ENCODE data around the gene AFDN. TPM values are rescaled to one million over a fixed set of nuclear protein-coding genes. Genes with fewer than 3 reads are reported as not detected.

The AFDN gene
- total RNA-seq, 3 donors from 2014 or later: 93.1 to 292 (median 170) TPM

DNA sequence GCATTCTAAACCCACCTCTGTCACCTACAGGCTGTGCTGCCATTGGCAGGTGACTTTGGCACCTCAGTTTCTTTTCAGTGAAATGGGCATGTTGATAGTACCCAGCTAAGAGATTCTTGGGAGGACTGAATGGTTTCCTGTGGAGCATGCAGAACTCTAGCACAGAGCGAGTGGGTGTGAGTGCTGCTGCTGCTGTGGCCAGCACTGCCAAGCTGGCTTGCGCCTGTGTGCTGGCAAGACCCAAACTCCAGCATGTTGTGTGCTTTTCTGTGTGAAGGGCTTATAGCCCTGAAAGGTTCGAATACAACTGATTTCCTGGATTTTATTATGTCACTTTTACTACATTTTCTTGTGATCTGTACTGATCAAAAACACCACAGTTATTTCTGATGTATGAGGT is 92.6 kb downstream of the AFDN start:
- Histone ChIP-seq H3K4me3 (no peak overlapping the region), H3K9me3 (no peaks in the 10 kb centered on the region), H3K27ac (no peak overlapping the region), H3K27me3 (no peaks in the 10 kb centered on the region), H3K4me1 (no peaks in the 10 kb centered on the region), H3K36me3 (no peaks in the 10 kb centered on the region)
- TF ChIP-seq POLR2A (IDR thresholded peaks at IDR 0.05) (no peak), POLR2AphosphoS5 (IDR thresholded peaks at IDR 0.05) (no peak)
- TF ChIP-seq, protein P1, sequence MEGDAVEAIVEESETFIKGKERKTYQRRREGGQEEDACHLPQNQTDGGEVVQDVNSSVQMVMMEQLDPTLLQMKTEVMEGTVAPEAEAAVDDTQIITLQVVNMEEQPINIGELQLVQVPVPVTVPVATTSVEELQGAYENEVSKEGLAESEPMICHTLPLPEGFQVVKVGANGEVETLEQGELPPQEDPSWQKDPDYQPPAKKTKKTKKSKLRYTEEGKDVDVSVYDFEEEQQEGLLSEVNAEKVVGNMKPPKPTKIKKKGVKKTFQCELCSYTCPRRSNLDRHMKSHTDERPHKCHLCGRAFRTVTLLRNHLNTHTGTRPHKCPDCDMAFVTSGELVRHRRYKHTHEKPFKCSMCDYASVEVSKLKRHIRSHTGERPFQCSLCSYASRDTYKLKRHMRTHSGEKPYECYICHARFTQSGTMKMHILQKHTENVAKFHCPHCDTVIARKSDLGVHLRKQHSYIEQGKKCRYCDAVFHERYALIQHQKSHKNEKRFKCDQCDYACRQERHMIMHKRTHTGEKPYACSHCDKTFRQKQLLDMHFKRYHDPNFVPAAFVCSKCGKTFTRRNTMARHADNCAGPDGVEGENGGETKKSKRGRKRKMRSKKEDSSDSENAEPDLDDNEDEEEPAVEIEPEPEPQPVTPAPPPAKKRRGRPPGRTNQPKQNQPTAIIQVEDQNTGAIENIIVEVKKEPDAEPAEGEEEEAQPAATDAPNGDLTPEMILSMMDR (IDR thresholded peaks at IDR 0.05): no peak
- intact Hi-C loops (cut with DNase I; ENCODE audit: low total_unique reads): no loop called here
- no peak for DNase-seq (ENCODE audit: low spot score in 2 of 2)

DNA sequence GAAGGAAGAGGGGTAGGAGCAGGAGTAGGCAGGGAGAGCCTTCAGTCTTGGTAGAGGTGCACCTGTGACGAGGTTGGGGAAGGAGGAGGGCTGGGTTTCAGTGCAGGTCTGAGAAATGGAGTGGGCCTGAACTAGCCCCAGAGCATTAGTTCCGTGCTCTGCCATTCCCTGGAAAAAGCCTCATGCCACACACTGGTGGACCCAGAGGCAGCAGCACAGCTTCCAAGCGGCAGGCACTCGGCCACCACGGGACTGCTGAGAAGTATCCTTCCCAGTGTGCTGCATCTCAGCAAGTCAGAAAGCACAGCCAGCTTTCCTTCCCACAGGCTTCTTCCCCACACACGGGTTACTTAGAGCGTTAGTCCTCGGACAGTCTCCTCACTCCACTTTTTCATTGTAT is 93.5 kb downstream of the AFDN start:
- no peaks in the 10 kb centered on the region for H3K36me3 ChIP-seq
- no peak overlapping the region for H3K27ac ChIP-seq
- H3K4me1 ChIP-seq: no peaks in the 10 kb centered on the region
- H3K4me3 ChIP-seq: no peak overlapping the region
- intact Hi-C loops (cut with DNase I; ENCODE audit: low total_unique reads): no loop called here
- H3K9me3 ChIP-seq: no peaks in the 10 kb centered on the region
- TF ChIP-seq POLR2AphosphoS5 (IDR thresholded peaks at IDR 0.05) (no peak), POLR2A (IDR thresholded peaks at IDR 0.05) (no peak)
- TF ChIP-seq, protein P1 (IDR thresholded peaks at IDR 0.05): no peak
- H3K27me3 ChIP-seq: no peaks in the 10 kb centered on the region
- no peak for DNase-seq (ENCODE audit: low spot score in 2 of 2)

DNA sequence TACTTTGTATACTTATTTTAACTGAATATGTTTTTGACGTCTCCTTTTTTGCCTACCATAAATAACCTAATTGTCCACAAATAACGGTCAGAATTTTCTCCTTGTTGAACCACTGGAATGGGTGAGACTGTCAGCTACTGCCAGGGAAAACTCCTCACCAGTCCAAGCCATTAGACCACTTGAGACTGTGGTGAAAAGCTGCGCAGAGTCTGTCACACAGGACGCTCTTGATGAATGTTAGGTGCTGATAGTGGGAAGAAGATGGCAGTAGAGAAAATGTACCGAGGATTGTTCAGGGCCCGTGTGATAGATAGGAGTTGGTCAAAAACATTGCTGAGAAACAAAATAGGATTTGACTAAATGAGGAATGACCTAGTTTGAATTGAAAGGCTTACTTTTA is 95.1 kb downstream of the AFDN start:
- no peaks in the 10 kb centered on the region for H3K9me3 ChIP-seq
- TF ChIP-seq POLR2AphosphoS5 (IDR thresholded peaks at IDR 0.05): no peak
- TF ChIP-seq, protein P1 (IDR thresholded peaks at IDR 0.05): no peak
- TF ChIP-seq POLR2A (IDR thresholded peaks at IDR 0.05): no peak
- intact Hi-C loops (cut with DNase I; ENCODE audit: low total_unique reads): no loop called here
- no peak overlapping the region for H3K4me3 ChIP-seq
- H3K4me1 ChIP-seq: no peaks in the 10 kb centered on the region
- no peak overlapping the region for H3K27ac ChIP-seq
- no peak for DNase-seq (ENCODE audit: low spot score in 2 of 2)
- no peaks in the 10 kb centered on the region for H3K27me3 ChIP-seq
- H3K36me3 ChIP-seq: no peaks in the 10 kb centered on the region

DNA sequence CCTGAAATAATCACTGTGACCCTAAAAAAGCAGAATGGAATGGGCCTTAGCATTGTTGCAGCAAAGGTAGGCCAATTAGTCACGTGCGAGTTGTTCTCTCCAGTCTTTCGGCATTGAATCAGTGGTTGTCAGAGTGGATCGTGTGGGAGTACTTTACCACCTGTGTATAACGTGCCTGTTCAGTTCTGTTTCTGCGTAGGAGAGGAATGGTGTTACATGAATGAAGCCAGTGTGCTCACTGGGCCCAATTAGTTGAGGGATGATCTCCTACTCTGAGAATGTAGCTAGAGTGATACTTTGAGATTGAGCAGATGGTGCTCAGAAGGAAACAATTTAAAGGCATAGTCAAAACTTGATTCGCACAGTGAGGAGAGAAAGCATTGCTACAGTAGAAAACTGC is 98.3 kb downstream of the AFDN start:
- no peak for DNase-seq (ENCODE audit: low spot score in 2 of 2)
- Histone ChIP-seq H3K4me1 (no peaks in the 10 kb centered on the region), H3K4me3 (no peak overlapping the region), H3K27me3 (no peaks in the 10 kb centered on the region), H3K9me3 (no peaks in the 10 kb centered on the region), H3K27ac (no peak overlapping the region), H3K36me3 (no peaks in the 10 kb centered on the region)
- TF ChIP-seq POLR2A (IDR thresholded peaks at IDR 0.05) (no peak), POLR2AphosphoS5 (IDR thresholded peaks at IDR 0.05) (no peak)
- TF ChIP-seq, protein P1 (IDR thresholded peaks at IDR 0.05): no peak
- intact Hi-C loops (cut with DNase I; ENCODE audit: low total_unique reads): no loop called here

DNA sequence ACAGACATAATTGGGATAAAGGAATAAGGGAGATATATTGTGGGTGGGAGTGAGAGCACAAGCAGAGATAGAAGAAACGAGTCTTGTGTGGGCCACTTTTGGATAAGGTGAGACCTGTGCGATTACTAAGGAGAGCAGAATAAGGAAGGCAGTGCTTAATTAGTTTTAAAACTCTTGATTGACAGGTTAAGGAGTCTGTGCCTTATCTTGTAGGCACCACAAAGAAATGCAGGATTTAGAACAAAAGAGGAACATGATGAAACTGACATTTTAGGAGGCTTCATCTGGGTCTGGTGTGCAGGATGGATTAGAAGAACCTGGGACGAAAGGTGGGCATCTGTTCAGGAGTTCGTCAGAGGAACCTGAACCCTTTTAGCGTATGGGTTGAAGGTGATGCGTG is 100.5 kb downstream of the AFDN start:
- intact Hi-C loops (cut with DNase I; ENCODE audit: low total_unique reads): no loop called here
- H3K36me3 ChIP-seq: no peaks in the 10 kb centered on the region

More for the DNA sequence above, 100.5 kb downstream of the AFDN start:
- Histone ChIP-seq H3K4me3 (no peak overlapping the region), H3K27me3 (no peaks in the 10 kb centered on the region), H3K4me1 (no peaks in the 10 kb centered on the region), H3K9me3 (no peaks in the 10 kb centered on the region), H3K27ac (no peak overlapping the region)
- DNase-seq (ENCODE audit: low spot score in 2 of 2): no peak
- TF ChIP-seq POLR2AphosphoS5 (IDR thresholded peaks at IDR 0.05): no peak
- no peak for TF ChIP-seq POLR2A (IDR thresholded peaks at IDR 0.05)
- TF ChIP-seq, protein P1 (IDR thresholded peaks at IDR 0.05): no peak
